ENCODE results near the gene ZBTB47.

- TF ChIP-seq POLR2A (IDR thresholded peaks at IDR 0.05) (no peak), CTCF (IDR thresholded peaks at IDR 0.05) (no peak), EP300 (IDR thresholded peaks at IDR 0.05; ENCODE audit: low read depth) (no peak)
These were observed 47.1 kb downstream of the ZBTB47 start for GRCh38 chr3:42700366-42701288.
